Left ventricle myocardium inferior (tissue), 1 donor: ENCODE data around the gene SLC44A1. TPM values are rescaled to one million over a fixed set of nuclear protein-coding genes. Genes with fewer than 3 reads are reported as not detected.

Experiments
- DNase-seq: peaks from one replicate; pipeline ENCODE4 v3.0.0-alpha.2; 2020
- H3K27ac ChIP-seq: fragments of 200-600 bp; replicated peaks from 2 replicates; pipeline ENCODE4 v1.8.0; 2021
- H3K27me3 ChIP-seq: fragments of 200-600 bp; 2 replicates; pipeline ENCODE4 v1.8.0; 2021; ENCODE audit warnings: low read depth
- H3K36me3 ChIP-seq: fragments of 200-600 bp; 2 replicates; pipeline ENCODE4 v1.8.0; 2021
- H3K4me1 ChIP-seq: fragments of 200-600 bp; 2 replicates; pipeline ENCODE4 v1.8.0; 2021
- H3K4me3 ChIP-seq: fragments of 200-600 bp; 2 replicates; pipeline ENCODE4 v1.8.0; 2021; ENCODE audit warnings: mild to moderate bottlenecking, moderate library complexity
- H3K9me3 ChIP-seq: fragments of 200-600 bp; replicated peaks from 2 replicates; pipeline ENCODE4 v1.8.0; 2021
- intact Hi-C: fragments of 100-400 bp; cut with micrococcal nuclease; formaldehyde crosslinking; loops from one replicate; pipeline ENCODE4 v1.11.0; 2022
- total RNA-seq: library from RNA; stranded (reverse); fragmentation: NEBNext Ultra II Directional; extraction: Animal tissue kit (Norgen Biotek cat#: 25700); gene quantifications from one replicate; pipeline ENCODE4 v1.2.1, GENCODE V29; 2021
- TF ChIP-seq, protein P1 (sequence below): fragments of 200-600 bp; IDR thresholded peaks from 2 replicates; pipeline ENCODE4 v1.8.0; 2021; ENCODE audit warnings: antibody characterized with exemption, mild to moderate bottlenecking, borderline replicate concordance
- donor health status: DM: no; HTN: yes; CAD: no; lungs with severe emphysema.

SLC44A1 gene
- total RNA-seq, 1 donor from 2014 or later, result 27.0 TPM

DNA sequence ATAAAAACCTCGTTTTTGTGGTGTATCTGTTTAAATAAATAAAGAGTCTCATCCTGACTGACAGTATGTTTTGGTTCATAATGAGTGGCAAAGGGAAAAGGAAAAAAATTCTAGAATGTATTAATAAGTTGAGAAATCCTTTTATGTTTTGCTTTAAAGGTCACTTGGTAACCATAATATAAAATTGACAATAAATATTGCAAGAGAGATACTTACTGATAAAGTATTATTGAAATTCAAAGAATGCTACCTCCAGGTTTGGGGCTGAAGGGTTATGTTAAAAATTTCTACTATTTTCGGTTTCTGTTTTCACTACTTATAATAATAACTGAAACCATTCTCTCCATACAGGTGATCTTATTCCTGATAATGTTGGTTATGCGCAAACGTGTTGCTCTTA lies 118.0 kb downstream of the SLC44A1 start:
- no peak for DNase-seq
- Histone ChIP-seq H3K9me3 (no peaks in the 10 kb centered on the region), H3K27me3 (no peaks in the 10 kb centered on the region), H3K27ac (no peak overlapping the region), H3K4me3 (no peak overlapping the region), H3K36me3 (peaks cover 60% of the 10 kb centered on the region), H3K4me1 (no peaks in the 10 kb centered on the region)
- TF ChIP-seq, protein P1, sequence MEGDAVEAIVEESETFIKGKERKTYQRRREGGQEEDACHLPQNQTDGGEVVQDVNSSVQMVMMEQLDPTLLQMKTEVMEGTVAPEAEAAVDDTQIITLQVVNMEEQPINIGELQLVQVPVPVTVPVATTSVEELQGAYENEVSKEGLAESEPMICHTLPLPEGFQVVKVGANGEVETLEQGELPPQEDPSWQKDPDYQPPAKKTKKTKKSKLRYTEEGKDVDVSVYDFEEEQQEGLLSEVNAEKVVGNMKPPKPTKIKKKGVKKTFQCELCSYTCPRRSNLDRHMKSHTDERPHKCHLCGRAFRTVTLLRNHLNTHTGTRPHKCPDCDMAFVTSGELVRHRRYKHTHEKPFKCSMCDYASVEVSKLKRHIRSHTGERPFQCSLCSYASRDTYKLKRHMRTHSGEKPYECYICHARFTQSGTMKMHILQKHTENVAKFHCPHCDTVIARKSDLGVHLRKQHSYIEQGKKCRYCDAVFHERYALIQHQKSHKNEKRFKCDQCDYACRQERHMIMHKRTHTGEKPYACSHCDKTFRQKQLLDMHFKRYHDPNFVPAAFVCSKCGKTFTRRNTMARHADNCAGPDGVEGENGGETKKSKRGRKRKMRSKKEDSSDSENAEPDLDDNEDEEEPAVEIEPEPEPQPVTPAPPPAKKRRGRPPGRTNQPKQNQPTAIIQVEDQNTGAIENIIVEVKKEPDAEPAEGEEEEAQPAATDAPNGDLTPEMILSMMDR, result no peak
- intact Hi-C loops, result no loop called here

DNA sequence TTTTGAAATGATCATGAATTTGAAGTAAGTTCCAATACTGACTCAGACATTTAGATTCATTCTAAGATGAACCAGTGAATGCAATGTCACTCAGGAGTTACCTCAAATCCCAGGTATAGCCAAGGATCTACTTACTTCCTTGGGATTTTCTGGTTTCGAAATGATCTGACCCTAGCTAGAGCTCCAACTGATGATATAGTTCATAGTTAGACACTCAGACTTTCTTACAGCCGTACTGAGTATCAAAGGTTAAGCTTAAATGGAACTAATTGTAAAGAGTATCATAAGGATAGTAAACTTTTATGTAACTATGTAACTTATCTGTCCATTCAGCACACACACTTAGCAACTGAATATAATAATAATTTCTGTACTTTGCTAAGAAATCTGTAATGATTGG lies 119.4 kb downstream of the SLC44A1 start:
- DNase-seq, result no peak
- H3K36me3 ChIP-seq, result peaks cover 71% of the 10 kb centered on the region
- no peaks in the 10 kb centered on the region for H3K4me1 ChIP-seq
- no peaks in the 10 kb centered on the region for H3K9me3 ChIP-seq
- H3K27me3 ChIP-seq, result no peaks in the 10 kb centered on the region
- TF ChIP-seq, protein P1, result no peak
- no peak overlapping the region for H3K4me3 ChIP-seq
- H3K27ac ChIP-seq, result no peak overlapping the region
- intact Hi-C loops, result no loop called here

DNA sequence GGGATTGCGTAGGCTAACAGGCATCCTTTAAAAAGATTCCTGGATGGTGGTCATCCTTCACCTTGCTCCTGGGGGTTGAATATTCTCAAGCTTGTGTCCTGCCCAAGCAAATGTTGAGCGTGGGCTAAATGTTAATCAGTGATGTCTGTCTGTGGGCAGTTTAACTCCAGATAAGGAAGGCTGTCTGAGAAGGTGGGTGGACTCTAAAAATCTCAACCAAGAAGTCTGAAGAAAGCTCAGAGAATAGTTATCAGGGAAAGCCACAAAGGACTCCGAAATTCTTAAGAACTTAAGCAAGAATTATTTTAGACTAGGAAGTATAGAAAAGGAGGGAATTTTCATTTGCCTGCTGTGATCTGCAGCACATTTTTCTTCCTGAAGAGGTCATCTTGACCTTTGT lies 125.5 kb downstream of the SLC44A1 start:
- H3K9me3 ChIP-seq, result no peaks in the 10 kb centered on the region
- H3K27me3 ChIP-seq, result no peaks in the 10 kb centered on the region
- H3K4me1 ChIP-seq, result no peaks in the 10 kb centered on the region
- H3K4me3 ChIP-seq, result no peak overlapping the region
- peaks cover 44% of the 10 kb centered on the region for H3K36me3 ChIP-seq
- no peak for DNase-seq
- H3K27ac ChIP-seq, result no peak overlapping the region
- intact Hi-C loops, result no loop called here
- TF ChIP-seq, protein P1, result no peak

DNA sequence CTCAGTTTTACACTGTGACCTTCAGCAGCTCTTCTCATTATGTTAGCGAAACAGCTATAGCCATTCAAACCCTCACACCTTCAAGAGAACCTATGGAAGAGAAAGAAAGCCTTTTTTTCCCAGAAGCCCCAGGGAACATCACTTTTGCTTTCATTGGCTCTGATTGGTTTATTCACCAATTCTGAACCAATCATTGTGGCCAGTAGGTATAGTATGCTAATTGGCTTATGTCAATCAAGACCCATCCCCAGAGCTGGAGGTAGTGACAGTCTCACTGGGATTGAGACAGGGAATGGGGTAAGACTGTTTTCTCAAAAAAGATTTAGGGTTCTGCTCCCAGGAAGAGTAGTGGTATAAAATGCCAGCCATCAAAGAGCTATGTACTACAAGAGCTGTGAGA lies 129.3 kb downstream of the SLC44A1 start:
- no peaks in the 10 kb centered on the region for H3K9me3 ChIP-seq
- H3K36me3 ChIP-seq, result peaks cover 25% of the 10 kb centered on the region
- no peak for DNase-seq
- intact Hi-C loops, result no loop called here
- no peak overlapping the region for H3K4me3 ChIP-seq
- no peaks in the 10 kb centered on the region for H3K27me3 ChIP-seq
- no peaks in the 10 kb centered on the region for H3K4me1 ChIP-seq
- no peak overlapping the region for H3K27ac ChIP-seq
- TF ChIP-seq, protein P1, result no peak

DNA sequence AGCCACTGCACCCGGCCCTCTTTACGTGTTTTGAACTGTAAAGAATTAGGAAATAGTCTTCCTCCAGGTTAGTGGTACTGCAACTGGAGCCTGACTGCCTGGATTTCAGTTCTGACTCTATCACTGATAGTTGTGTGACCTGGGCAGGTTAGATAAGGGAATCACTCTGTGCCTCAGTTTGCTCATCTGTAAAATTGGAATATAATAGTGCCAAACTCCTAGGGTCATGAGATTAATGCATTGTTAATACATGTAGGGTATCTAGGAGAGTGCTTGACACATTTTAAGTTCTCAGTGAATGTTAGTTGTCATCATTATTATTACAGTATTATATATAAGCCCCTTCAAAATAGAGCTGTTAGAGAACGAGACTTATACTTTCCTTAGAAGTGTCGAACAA lies 130.9 kb downstream of the SLC44A1 start:
- Histone ChIP-seq H3K36me3 (peaks cover 15% of the 10 kb centered on the region), H3K4me3 (no peak overlapping the region), H3K9me3 (no peaks in the 10 kb centered on the region), H3K27ac (no peak overlapping the region), H3K4me1 (no peaks in the 10 kb centered on the region), H3K27me3 (no peaks in the 10 kb centered on the region)
- DNase-seq, result no peak
- intact Hi-C loops, result no loop called here
- TF ChIP-seq, protein P1, result no peak

DNA sequence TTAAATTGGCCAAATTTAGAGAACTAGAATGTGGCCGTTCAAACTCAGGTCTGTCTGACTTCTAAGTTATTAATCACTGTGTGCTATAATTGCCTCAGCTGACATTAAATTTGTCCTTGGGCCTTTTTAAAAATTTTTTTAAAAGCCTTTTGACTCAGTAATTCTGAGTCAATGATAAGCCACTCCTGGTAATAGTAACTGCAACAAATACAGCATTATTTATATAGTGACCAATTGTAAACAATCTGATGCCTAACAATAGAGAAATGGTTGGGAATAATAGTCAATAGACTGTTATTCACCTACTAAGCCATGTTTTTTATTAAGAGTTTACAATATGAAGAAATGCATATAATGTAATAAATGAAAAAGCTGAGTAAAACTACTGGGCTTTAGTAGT lies 132.4 kb downstream of the SLC44A1 start:
- Histone ChIP-seq H3K27ac (no peak overlapping the region), H3K27me3 (no peaks in the 10 kb centered on the region), H3K4me3 (no peak overlapping the region), H3K9me3 (no peaks in the 10 kb centered on the region), H3K36me3 (peaks cover 23% of the 10 kb centered on the region), H3K4me1 (no peaks in the 10 kb centered on the region)
- TF ChIP-seq, protein P1, result no peak
- no peak for DNase-seq
- intact Hi-C loops, result no loop called here
